OCI-LY1 (cell line): ENCODE measurements around the gene CBS.
"Not testable (repeated sequence)": the region's sequence is repeated elsewhere in the genome, so short reads cannot be mapped to it uniquely, and the experiment has no call there.

Experiments used
- CTCF ChIP-seq: fragments of 200-600 bp; sonication (generic), shearing (Covaris generic); IDR thresholded peaks from 2 replicates; pipeline ENCODE4 v1.5.1; 2017; ENCODE audit warnings: mild to moderate bottlenecking, antibody characterized with exemption, low read length, moderate library complexity, mixed read lengths
- EZH2 ChIP-seq: fragments of 200-600 bp; sonication (generic), shearing (Covaris generic); IDR thresholded peaks from 2 replicates; pipeline ENCODE4 v1.8.0; 2017; ENCODE audit warnings: borderline replicate concordance, mixed run types, mild to moderate bottlenecking, antibody characterized with exemption, low read length, moderate library complexity, mixed read lengths

- TF ChIP-seq CTCF, EZH2: not testable (repeated sequence)
Measured at GRCh38 chr21:43091979-43092614, 16.5 kb upstream of the CBS start.
